Stimulated activated CD8-positive, alpha-beta memory T cell treated with anti-CD3 and anti-CD28 coated beads, Interleukin-7, amount 100 ng/mL, for 1 hour (primary cell): Measurements from ENCODE around the gene EDN3.

Experiments
- DNase-seq, 2 donors: peaks; one replicate each; pipeline ENCODE4 v3.0.0-alpha.2; 2020; ENCODE audit warnings: low read depth in 2 of 2

The EDN3 gene

GRCh38 chr20:59300333-59301081 is at the start of gene EDN3:
TSS of gene EDN3 (plus strand) at chr20:59300611. CDS start at chr20:59300813, 202 bp downstream.
- no peak for DNase-seq

GRCh38 chr20:59253325-59253724 is 47.1 kb upstream of the EDN3 start:
- no peak for DNase-seq

GRCh38 chr20:59253779-59254319 is 46.6 kb upstream of the EDN3 start:
- no peak for DNase-seq

- no peak for DNase-seq
These were observed 45.2 kb upstream of the EDN3 start for GRCh38 chr20:59255256-59255655.

GRCh38 chr20:59258221-59258621 is 42.2 kb upstream of the EDN3 start:
- no peak for DNase-seq

GRCh38 chr20:59259946-59260345 is 40.5 kb upstream of the EDN3 start:
- DNase-seq: no peak

GRCh38 chr20:59265298-59265697 is 35.1 kb upstream of the EDN3 start:
- no peak for DNase-seq

- DNase-seq: no peak
These were observed 31.5 kb upstream of the EDN3 start for GRCh38 chr20:59268870-59269269.

GRCh38 chr20:59269411-59270025 is 30.9 kb upstream of the EDN3 start:
- no peak for DNase-seq

- DNase-seq: no peak
These were observed 30.0 kb upstream of the EDN3 start for GRCh38 chr20:59270380-59270779.

GRCh38 chr20:59273739-59274357 is 26.6 kb upstream of the EDN3 start:
- DNase-seq: no peak

GRCh38 chr20:59276938-59277337 is 23.5 kb upstream of the EDN3 start:
- no peak for DNase-seq

- DNase-seq: no peak
These were observed 15.9 kb upstream of the EDN3 start for GRCh38 chr20:59284470-59284869.

- no peak for DNase-seq
These were observed 10.4 kb upstream of the EDN3 start for GRCh38 chr20:59289994-59290393.

- DNase-seq: no peak
These were observed 8.5 kb upstream of the EDN3 start for GRCh38 chr20:59291740-59292383.

GRCh38 chr20:59295531-59295930 is 4.9 kb upstream of the EDN3 start:
- no peak for DNase-seq

GRCh38 chr20:59297686-59298085 is 2.7 kb upstream of the EDN3 start:
- no peak for DNase-seq

GRCh38 chr20:59299945-59300332 is 472 bp upstream of the EDN3 start:
- no peak for DNase-seq

- DNase-seq: no peak
These were observed 1.1 kb downstream of the EDN3 start for GRCh38 chr20:59301343-59302007.

- no peak for DNase-seq
These were observed 5.7 kb downstream of the EDN3 start for GRCh38 chr20:59305908-59306655.

GRCh38 chr20:59307270-59307669 is 6.9 kb downstream of the EDN3 start:
- DNase-seq: no peak
